ENCODE data around the gene WNK4.
A peak's percentile ranks its signal among the peaks of the same experiment; 100 is the strongest.
"Not testable (repeated sequence)": the region's sequence is repeated elsewhere in the genome, so short reads cannot be mapped to it uniquely, and the experiment has no call there.

Gene WNK4

DNA sequence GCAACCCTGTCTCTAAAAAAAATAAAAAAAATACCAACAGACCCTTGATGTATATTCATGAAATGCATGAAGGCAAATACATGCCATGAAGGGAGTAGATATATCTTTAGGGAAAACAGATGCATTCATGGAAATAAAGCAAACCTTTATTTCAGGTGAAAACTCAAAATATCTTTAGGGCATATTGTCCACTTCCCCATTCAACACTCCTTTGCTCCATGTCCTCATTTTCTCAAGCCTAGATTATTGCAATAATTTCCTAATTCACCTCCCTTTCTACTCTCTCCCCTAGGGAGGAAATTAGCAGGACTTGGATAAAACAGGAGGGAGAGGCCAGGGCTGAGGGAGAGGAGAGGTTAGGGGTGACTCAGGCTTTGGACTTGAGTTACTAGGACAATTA, 12.9 kb upstream of the WNK4 start:
- H3K4me3 ChIP-seq (replicated peaks; ENCODE audit: insufficient read depth, low read length) = no peak overlapping the region
- no peak for DNase-seq (ENCODE audit: low read depth in 1 of 2, low spot score in 1 of 2)
- no peaks in the 10 kb centered on the region for H3K27me3 ChIP-seq (ENCODE audit: insufficient read depth, poor library complexity, severe bottlenecking)
- TF ChIP-seq, protein P1, sequence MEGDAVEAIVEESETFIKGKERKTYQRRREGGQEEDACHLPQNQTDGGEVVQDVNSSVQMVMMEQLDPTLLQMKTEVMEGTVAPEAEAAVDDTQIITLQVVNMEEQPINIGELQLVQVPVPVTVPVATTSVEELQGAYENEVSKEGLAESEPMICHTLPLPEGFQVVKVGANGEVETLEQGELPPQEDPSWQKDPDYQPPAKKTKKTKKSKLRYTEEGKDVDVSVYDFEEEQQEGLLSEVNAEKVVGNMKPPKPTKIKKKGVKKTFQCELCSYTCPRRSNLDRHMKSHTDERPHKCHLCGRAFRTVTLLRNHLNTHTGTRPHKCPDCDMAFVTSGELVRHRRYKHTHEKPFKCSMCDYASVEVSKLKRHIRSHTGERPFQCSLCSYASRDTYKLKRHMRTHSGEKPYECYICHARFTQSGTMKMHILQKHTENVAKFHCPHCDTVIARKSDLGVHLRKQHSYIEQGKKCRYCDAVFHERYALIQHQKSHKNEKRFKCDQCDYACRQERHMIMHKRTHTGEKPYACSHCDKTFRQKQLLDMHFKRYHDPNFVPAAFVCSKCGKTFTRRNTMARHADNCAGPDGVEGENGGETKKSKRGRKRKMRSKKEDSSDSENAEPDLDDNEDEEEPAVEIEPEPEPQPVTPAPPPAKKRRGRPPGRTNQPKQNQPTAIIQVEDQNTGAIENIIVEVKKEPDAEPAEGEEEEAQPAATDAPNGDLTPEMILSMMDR (IDR thresholded peaks at IDR 0.05; ENCODE audit: insufficient read depth, low read length) = no peak
- peak; percentile 77 for TF ChIP-seq SPI1 (IDR thresholded peaks at IDR 0.05; ENCODE audit: borderline replicate concordance, low read depth)
- no peak overlapping the region for H3K27ac ChIP-seq (replicated peaks)

DNA sequence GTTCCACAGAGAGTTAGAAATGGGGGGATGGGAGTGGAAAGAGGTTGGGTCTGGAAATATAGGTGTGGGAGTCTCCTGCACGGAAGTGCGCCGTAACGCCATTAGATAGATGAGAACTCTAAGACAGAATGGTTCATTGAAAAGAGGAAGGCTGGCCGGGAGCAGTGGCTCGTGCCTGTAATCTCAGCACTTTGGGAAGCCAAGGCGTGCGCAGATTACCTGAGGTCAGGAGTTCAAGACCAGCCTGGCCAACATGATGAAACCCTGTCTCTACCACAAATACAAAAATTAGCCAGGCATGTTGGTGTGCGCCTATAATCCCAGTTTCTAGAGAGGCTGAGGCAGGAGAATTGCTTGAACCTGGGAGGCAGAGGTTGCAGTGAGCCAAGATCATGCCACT, 12.4 kb upstream of the WNK4 start:
- H3K27ac ChIP-seq (replicated peaks); H3K4me3 ChIP-seq (replicated peaks; ENCODE audit: insufficient read depth, low read length); H3K27me3 ChIP-seq (ENCODE audit: insufficient read depth, poor library complexity, severe bottlenecking): not testable (repeated sequence)
- peak in 1 of 2 experiments; percentile 20 for DNase-seq (ENCODE audit: low read depth in 1 of 2, low spot score in 1 of 2)
- peak; percentile 59; the same call in 1 of the 2 replicates for TF ChIP-seq SPI1 (IDR thresholded peaks at IDR 0.05; ENCODE audit: borderline replicate concordance, low read depth)

DNA sequence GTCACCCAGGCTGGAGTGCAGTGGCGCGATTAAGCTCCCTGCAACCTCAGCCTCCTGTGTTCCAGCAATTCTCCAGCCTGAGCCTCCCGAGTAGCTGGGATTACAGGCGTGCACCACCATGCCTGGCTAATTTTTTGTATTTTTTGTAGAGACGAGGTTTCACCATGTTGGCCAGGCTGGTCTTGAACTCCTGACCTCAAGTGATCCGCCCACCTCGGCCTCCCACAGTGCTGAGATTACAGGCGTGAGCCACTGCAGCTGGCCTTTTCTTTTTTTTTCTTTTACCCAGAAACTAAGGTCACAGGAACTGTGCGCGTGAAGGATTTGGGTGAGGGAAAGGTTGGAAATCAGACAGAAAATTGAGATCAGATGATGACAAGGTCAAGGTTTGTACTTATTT, 10.4 kb upstream of the WNK4 start:
- not testable (repeated sequence) for H3K27ac ChIP-seq (replicated peaks); H3K27me3 ChIP-seq (ENCODE audit: insufficient read depth, poor library complexity, severe bottlenecking); DNase-seq (ENCODE audit: low read depth in 1 of 2, low spot score in 1 of 2); H3K4me3 ChIP-seq (replicated peaks; ENCODE audit: insufficient read depth, low read length)

DNA sequence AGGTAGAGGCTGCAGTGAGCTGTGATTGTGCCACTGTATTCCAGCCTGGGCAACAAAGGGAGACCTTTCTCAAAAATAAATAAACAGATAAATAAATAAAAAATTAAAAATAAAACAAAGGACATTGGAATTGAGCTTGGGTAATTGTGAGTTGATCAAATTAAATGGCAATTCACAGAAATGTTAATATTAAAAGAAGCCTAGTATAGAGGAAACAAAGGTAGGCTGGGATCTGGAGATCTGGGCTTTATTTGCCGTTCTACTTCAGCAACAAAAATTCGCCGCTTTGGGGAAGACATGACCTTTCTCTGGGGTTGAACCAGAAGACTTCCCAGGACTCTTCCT, 7.5 kb upstream of the WNK4 start:
- no peak for DNase-seq (ENCODE audit: low read depth in 1 of 2, low spot score in 1 of 2)
- Histone ChIP-seq H3K27ac (replicated peaks) (peak overlapping the region; percentile 72), H3K4me3 (replicated peaks; ENCODE audit: insufficient read depth, low read length) (peak overlapping the region; percentile 88), H3K27me3 (ENCODE audit: insufficient read depth, poor library complexity, severe bottlenecking) (no peaks in the 10 kb centered on the region)
- TF ChIP-seq SPI1 (IDR thresholded peaks at IDR 0.05; ENCODE audit: borderline replicate concordance, low read depth) (no peak), GABPA (IDR thresholded peaks at IDR 0.05; ENCODE audit: low read depth) (no peak), POLR2AphosphoS5 (IDR thresholded peaks at IDR 0.05; ENCODE audit: low read depth) (no peak)
- TF ChIP-seq, protein P1 (IDR thresholded peaks at IDR 0.05; ENCODE audit: insufficient read depth, low read length) = no peak
- TF ChIP-seq, protein P2, sequence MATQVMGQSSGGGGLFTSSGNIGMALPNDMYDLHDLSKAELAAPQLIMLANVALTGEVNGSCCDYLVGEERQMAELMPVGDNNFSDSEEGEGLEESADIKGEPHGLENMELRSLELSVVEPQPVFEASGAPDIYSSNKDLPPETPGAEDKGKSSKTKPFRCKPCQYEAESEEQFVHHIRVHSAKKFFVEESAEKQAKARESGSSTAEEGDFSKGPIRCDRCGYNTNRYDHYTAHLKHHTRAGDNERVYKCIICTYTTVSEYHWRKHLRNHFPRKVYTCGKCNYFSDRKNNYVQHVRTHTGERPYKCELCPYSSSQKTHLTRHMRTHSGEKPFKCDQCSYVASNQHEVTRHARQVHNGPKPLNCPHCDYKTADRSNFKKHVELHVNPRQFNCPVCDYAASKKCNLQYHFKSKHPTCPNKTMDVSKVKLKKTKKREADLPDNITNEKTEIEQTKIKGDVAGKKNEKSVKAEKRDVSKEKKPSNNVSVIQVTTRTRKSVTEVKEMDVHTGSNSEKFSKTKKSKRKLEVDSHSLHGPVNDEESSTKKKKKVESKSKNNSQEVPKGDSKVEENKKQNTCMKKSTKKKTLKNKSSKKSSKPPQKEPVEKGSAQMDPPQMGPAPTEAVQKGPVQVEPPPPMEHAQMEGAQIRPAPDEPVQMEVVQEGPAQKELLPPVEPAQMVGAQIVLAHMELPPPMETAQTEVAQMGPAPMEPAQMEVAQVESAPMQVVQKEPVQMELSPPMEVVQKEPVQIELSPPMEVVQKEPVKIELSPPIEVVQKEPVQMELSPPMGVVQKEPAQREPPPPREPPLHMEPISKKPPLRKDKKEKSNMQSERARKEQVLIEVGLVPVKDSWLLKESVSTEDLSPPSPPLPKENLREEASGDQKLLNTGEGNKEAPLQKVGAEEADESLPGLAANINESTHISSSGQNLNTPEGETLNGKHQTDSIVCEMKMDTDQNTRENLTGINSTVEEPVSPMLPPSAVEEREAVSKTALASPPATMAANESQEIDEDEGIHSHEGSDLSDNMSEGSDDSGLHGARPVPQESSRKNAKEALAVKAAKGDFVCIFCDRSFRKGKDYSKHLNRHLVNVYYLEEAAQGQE (IDR thresholded peaks at IDR 0.05; ENCODE audit: insufficient replicate concordance, low read depth) = no peak

DNA sequence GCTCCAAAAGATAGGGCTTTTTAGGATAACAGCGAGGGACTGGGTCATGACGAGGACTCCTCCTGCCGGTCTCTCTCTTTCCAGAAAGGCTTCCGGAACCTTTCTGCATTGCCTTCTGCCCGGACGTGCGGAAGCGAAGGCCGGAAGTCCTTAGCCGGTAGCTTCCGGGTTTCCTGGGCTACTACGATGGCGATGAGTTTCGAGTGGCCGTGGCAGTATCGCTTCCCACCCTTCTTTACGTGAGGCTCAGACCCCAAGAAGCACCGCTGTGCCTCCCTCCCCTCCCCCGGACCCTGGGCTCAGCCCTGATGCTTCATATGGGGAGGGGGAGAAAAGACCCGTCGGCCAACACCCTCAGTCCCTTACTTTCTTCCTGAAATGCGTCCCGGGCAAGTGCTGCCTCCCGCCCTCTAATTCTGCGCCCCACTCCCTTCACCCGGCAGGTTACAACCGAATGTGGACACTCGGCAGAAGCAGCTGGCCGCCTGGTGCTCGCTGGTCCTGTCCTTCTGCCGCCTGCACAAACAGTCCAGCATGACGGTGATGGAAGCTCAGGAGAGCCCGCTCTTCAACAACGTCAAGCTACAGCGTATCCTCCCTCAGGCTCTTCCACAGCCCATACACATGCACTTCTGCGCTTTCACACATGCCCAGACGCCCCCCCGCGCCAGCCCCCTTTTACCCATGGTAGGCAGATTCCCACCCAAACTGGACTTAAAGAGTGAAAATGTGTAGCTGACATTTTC, 6.9 kb upstream of the WNK4 start, which contains the start of gene VPS25:
VPS25 (plus strand) TSS at position 160 of the 746 bp plus-strand sequence; CDS start at position 187, 27 bp downstream.
- H3K27me3 ChIP-seq (ENCODE audit: insufficient read depth, poor library complexity, severe bottlenecking) = no peaks in the 10 kb centered on the region
- DNase-seq (ENCODE audit: low read depth in 1 of 2, low spot score in 1 of 2) = peak; percentile 84 to 85
- H3K4me3 ChIP-seq (replicated peaks; ENCODE audit: insufficient read depth, low read length) = peak within 1 kb of the TSS; percentile 88
- TF ChIP-seq SPI1 (IDR thresholded peaks at IDR 0.05; ENCODE audit: borderline replicate concordance, low read depth) = peak; percentile 35; the same call in 1 of the 2 replicates
- TF ChIP-seq POLR2AphosphoS5 (IDR thresholded peaks at IDR 0.05; ENCODE audit: low read depth) = peak; percentile 96
- TF ChIP-seq, protein P2 (IDR thresholded peaks at IDR 0.05; ENCODE audit: insufficient replicate concordance, low read depth) = peak; percentile 71
- TF ChIP-seq, protein P1 (IDR thresholded peaks at IDR 0.05; ENCODE audit: insufficient read depth, low read length) = no peak
- peak; percentile 99 for TF ChIP-seq GABPA (IDR thresholded peaks at IDR 0.05; ENCODE audit: low read depth)
- H3K27ac ChIP-seq (replicated peaks) = peak within 1 kb of the TSS; percentile 72
